HEK293 (cell line): ENCODE measurements around the gene SBNO2.

ENCODE experiments used
- CTCF ChIA-PET: fragments of 350-600 bp; formaldehyde crosslinking; extraction: SDS; loops from one replicate; lab custom pipeline; 2021; ENCODE audit warnings: antibody characterized with exemption; lab: Yijun Ruan, JAX
- POLR2A ChIA-PET: fragments of 300-600 bp; formaldehyde crosslinking; extraction: SDS; loops from one replicate; lab custom pipeline; 2020; ENCODE audit warnings: antibody characterized with exemption, inconsistent platforms; lab: Yijun Ruan, JAX
- H3K27ac ChIP-seq: fragments of 200-500 bp; sonication (Bioruptor generic); 2 replicates; pipeline ENCODE4 v1.5.1; 2014; ENCODE audit warnings: low read depth, low read length, control low read depth, inconsistent platforms; ENCODE audit errors: extremely low read depth
- H3K36me3 ChIP-seq, 2 experiments: fragments of 200-500 bp in 1 of 2; sonication (Bioruptor generic) in 1 of 2; 1 replicate in 1 of 2; 2 replicates in 1 of 2; pipeline ENCODE4 v1.5.1; 2014 to 2017; ENCODE audit warnings: inconsistent platforms in 2 of 2, low read length in 2 of 2; ENCODE audit not compliant: control insufficient read depth in 2 of 2, insufficient read depth in 1 of 2
- H3K4me1 ChIP-seq: fragments of 200-500 bp; sonication (Bioruptor generic); 2 replicates; pipeline ENCODE4 v1.5.1; 2014; ENCODE audit warnings: mild to moderate bottlenecking, low read length, inconsistent platforms; ENCODE audit not compliant: control insufficient read depth, insufficient read depth
- H3K4me3 ChIP-seq: 2 replicates; pipeline ENCODE4 v1.5.1; 2011; ENCODE audit warnings: low read depth, mild to moderate bottlenecking, control low read depth, low read length, moderate library complexity
- H3K9me3 ChIP-seq: fragments of 200-500 bp; sonication (Bioruptor generic); 2 replicates; pipeline ENCODE4 v1.5.1; 2014; ENCODE audit warnings: low read depth, low read length, inconsistent platforms; ENCODE audit not compliant: control insufficient read depth, insufficient read depth
- CTCF ChIP-seq: fragments of 450-650 bp; formaldehyde crosslinking; IDR thresholded peaks from 2 replicates; pipeline ENCODE4 v1.5.1; 2016; ENCODE audit warnings: missing biosample characterization, missing genetic modification characterization
- HOXC10 ChIP-seq: sonication (generic); formaldehyde crosslinking; IDR thresholded peaks from 2 replicates; pipeline ENCODE4 v1.8.1; 2023; ENCODE audit warnings: mild to moderate bottlenecking, missing genetic modification reagents
- KLF10 ChIP-seq: fragments of 450-650 bp; IDR thresholded peaks from 2 replicates; pipeline ENCODE4 v1.5.1; 2018; ENCODE audit warnings: missing biosample characterization, mild to moderate bottlenecking, missing genetic modification characterization
- KLF17 ChIP-seq: fragments of 450-650 bp; formaldehyde crosslinking; IDR thresholded peaks from 2 replicates; pipeline ENCODE4 v1.5.1; 2016; ENCODE audit warnings: missing biosample characterization, missing genetic modification characterization
- PRDM1 ChIP-seq: fragments of 450-650 bp; formaldehyde crosslinking; IDR thresholded peaks from 2 replicates; pipeline ENCODE4; 2016; ENCODE audit warnings: missing biosample characterization, missing genetic modification characterization
- PRDM10 ChIP-seq: fragments of 450-650 bp; formaldehyde crosslinking; IDR thresholded peaks from 2 replicates; pipeline ENCODE4 v1.5.1; 2016; ENCODE audit warnings: missing biosample characterization, missing genetic modification characterization
- REST ChIP-seq: fragments of 450-650 bp; formaldehyde crosslinking; IDR thresholded peaks from 2 replicates; pipeline ENCODE4 v1.5.1; 2016; ENCODE audit warnings: missing biosample characterization, missing genetic modification characterization
- SETDB1 ChIP-seq: IDR thresholded peaks from one replicate; pipeline ENCODE4 v1.6.1; 2017; ENCODE audit warnings: mild to moderate bottlenecking, low read length, moderate library complexity, mixed read lengths; ENCODE audit not compliant: insufficient read length
- SP7 ChIP-seq: fragments of 450-650 bp; formaldehyde crosslinking; IDR thresholded peaks from 2 replicates; pipeline ENCODE4 v1.5.1; 2016; ENCODE audit warnings: missing biosample characterization, missing genetic modification characterization
- ZNF146 ChIP-seq: fragments of 450-650 bp; formaldehyde crosslinking; IDR thresholded peaks from 2 replicates; pipeline ENCODE4 v1.5.1; 2016; ENCODE audit warnings: missing biosample characterization, missing genetic modification characterization
- ZNF148 ChIP-seq: fragments of 450-650 bp; formaldehyde crosslinking; IDR thresholded peaks from 2 replicates; pipeline ENCODE4 v1.5.0; 2017; ENCODE audit warnings: missing biosample characterization, missing genetic modification characterization, borderline replicate concordance
- ZNF23 ChIP-seq: fragments of 450-650 bp; formaldehyde crosslinking; IDR thresholded peaks from 2 replicates; pipeline ENCODE4 v1.5.1; 2016; ENCODE audit warnings: missing biosample characterization, missing genetic modification characterization, borderline replicate concordance
- ZNF239 ChIP-seq: fragments of 450-650 bp; formaldehyde crosslinking; IDR thresholded peaks from 2 replicates; pipeline ENCODE4 v1.5.1; 2016; ENCODE audit warnings: missing biosample characterization, missing genetic modification characterization
- ZNF335 ChIP-seq: fragments of 450-650 bp; formaldehyde crosslinking; conservative IDR thresholded peaks from 2 replicates; pipeline ENCODE4 v1.5.1; 2016; ENCODE audit warnings: missing biosample characterization, missing genetic modification characterization
- ZNF37A ChIP-seq: fragments of 450-650 bp; IDR thresholded peaks from 2 replicates; pipeline ENCODE4 v1.5.1; 2018; ENCODE audit warnings: missing biosample characterization, missing genetic modification characterization
- ZNF426 ChIP-seq: fragments of 450-650 bp; formaldehyde crosslinking; IDR thresholded peaks from 2 replicates; pipeline ENCODE4 v1.5.1; 2017; ENCODE audit warnings: missing biosample characterization, missing genetic modification characterization, mild to moderate bottlenecking, inconsistent platforms, moderate library complexity
- ZNF530 ChIP-seq: fragments of 450-650 bp; formaldehyde crosslinking; IDR thresholded peaks from 2 replicates; pipeline ENCODE4 v1.5.1; 2016; ENCODE audit warnings: low read depth, missing biosample characterization, missing genetic modification characterization
- ZNF645 ChIP-seq: fragments of 450-650 bp; formaldehyde crosslinking; IDR thresholded peaks from 2 replicates; pipeline ENCODE4; 2016; ENCODE audit warnings: missing biosample characterization, missing genetic modification characterization
- ZNF660 ChIP-seq: fragments of 450-650 bp; IDR thresholded peaks from 2 replicates; pipeline ENCODE4 v1.5.1; 2018; ENCODE audit warnings: missing biosample characterization, mild to moderate bottlenecking, missing genetic modification characterization
- ZNF701 ChIP-seq: fragments of 450-650 bp; formaldehyde crosslinking; IDR thresholded peaks from 2 replicates; pipeline ENCODE4 v1.5.1; 2016; ENCODE audit warnings: missing biosample characterization, missing genetic modification characterization
- ZNF776 ChIP-seq: fragments of 450-650 bp; formaldehyde crosslinking; IDR thresholded peaks from 2 replicates; pipeline ENCODE4 v1.5.0; 2017; ENCODE audit warnings: missing biosample characterization, missing genetic modification characterization, borderline replicate concordance
- ZNF791 ChIP-seq: fragments of 450-650 bp; formaldehyde crosslinking; IDR thresholded peaks from 2 replicates; pipeline ENCODE4 v1.5.1; 2016; ENCODE audit warnings: missing biosample characterization, missing genetic modification characterization
- ZNF792 ChIP-seq: fragments of 450-650 bp; formaldehyde crosslinking; IDR thresholded peaks from 2 replicates; pipeline ENCODE4 v1.5.1; 2016; ENCODE audit warnings: missing biosample characterization, missing genetic modification characterization
- ZNF830 ChIP-seq: fragments of 450-650 bp; IDR thresholded peaks from 2 replicates; pipeline ENCODE4 v1.5.0; 2018; ENCODE audit warnings: missing biosample characterization, missing genetic modification characterization, low read depth, mild to moderate bottlenecking, moderate library complexity

The SBNO2 gene

GRCh38 chr19:1094978-1095701 is 78.9 kb downstream of the SBNO2 start, which contains the start of gene POLR2E:
Gene POLR2E (minus strand): TSS chr19:1095375. CDS start chr19:1095315, 60 bp downstream.
- H3K4me3 ChIP-seq, result peak within 1 kb of the TSS; percentile 83
- peaks cover 4% of the 10 kb centered on the region; the same call in 1 of the 2 replicates for H3K4me1 ChIP-seq
- peaks cover 13 to 33% of the 10 kb centered on the region in 2 experiments; a peak in 2 of 3 replicates for H3K36me3 ChIP-seq
- ChIA-PET POLR2A (interaction anchor here (0.9 to 1.3 kb wide), 4 partner anchors 10 to 56 kb away, joined by 4 to 6 read pairs (median 4); partner anchors contain the start of gene ABCA7), CTCF (interaction anchor here (1.0 kb wide), 1 partner anchor 66 kb away, joined by 3 read pairs; no protein-coding TSS in a partner anchor)
- no peaks in the 10 kb centered on the region for H3K9me3 ChIP-seq
- H3K27ac ChIP-seq, result peak within 1 kb of the TSS; percentile 18; the same call in 1 of the 2 replicates
- TF ChIP-seq CTCF (tag by site-specific recombination) (no peak), SP7 (tag by site-specific recombination) (peak; percentile 64; the same call in 1 of the 2 replicates), ZNF830 (tag by site-specific recombination) (no peak), SETDB1 (no peak), PRDM10 (tag by site-specific recombination) (peak; percentile 70), ZNF660 (0 out of 2 replicates have a peak, but pooled peaks have one; percentile 24), ZNF701 (no peak), ZNF148 (tag by site-specific recombination) (no peak), ZNF791 (tag by site-specific recombination) (no peak), ZNF37A (tag by site-specific recombination) (no peak), ZNF335 (peak; percentile 100), ZNF530 (tag by site-specific recombination) (no peak), ZNF23 (tag by site-specific recombination) (no peak), ZNF239 (tag by site-specific recombination) (no peak), KLF10 (tag by site-specific recombination) (no peak), REST (tag by site-specific recombination) (no peak), ZNF792 (tag by site-specific recombination) (no peak), PRDM1 (tag by site-specific recombination) (no peak), ZNF645 (no peak), ZNF426 (tag by site-specific recombination) (no peak), ZNF146 (no peak), HOXC10 (no peak), ZNF776 (no peak), KLF17 (tag by site-specific recombination) (no peak)
